GM21367 (cell line): ENCODE data around the gene GYG2.
"Not testable (repeated sequence)": the region's sequence is repeated elsewhere in the genome, so short reads cannot be mapped to it uniquely, and the experiment has no call there.

ENCODE experiments used
- ATAC-seq: cut with Tn5 transposase; IDR thresholded peaks from one replicate; pipeline ENCODE4 v1.9.1; 2021; ENCODE audit not compliant: unreplicated experiment

Gene GYG2

GRCh38 chrX:2898846-2899512 lies 70.2 kb downstream of the GYG2 start:
- ATAC-seq = no peak

- ATAC-seq = no peak
These were observed 72.8 kb downstream of the GYG2 start for GRCh38 chrX:2901367-2902036.

- ATAC-seq = no peak
These were observed 74.1 kb downstream of the GYG2 start for GRCh38 chrX:2902841-2903240.

- no peak for ATAC-seq
These were observed 74.6 kb downstream of the GYG2 start for GRCh38 chrX:2903366-2903765.

- ATAC-seq = no peak
These were observed 78.6 kb downstream of the GYG2 start for GRCh38 chrX:2907295-2907694.

- ATAC-seq = no peak
These were observed 79.5 kb downstream of the GYG2 start for GRCh38 chrX:2908125-2908685.

GRCh38 chrX:2910109-2910508 lies 81.4 kb downstream of the GYG2 start:
- no peak for ATAC-seq

- ATAC-seq = no peak
These were observed 84.4 kb downstream of the GYG2 start for GRCh38 chrX:2913118-2913517.

GRCh38 chrX:2917767-2918166 lies 89.0 kb downstream of the GYG2 start:
- no peak for ATAC-seq

GRCh38 chrX:2921193-2921592 lies 92.5 kb downstream of the GYG2 start:
- no peak for ATAC-seq

- no peak for ATAC-seq
These were observed 93.0 kb downstream of the GYG2 start for GRCh38 chrX:2921750-2922149.

- no peak for ATAC-seq
These were observed 95.4 kb downstream of the GYG2 start for GRCh38 chrX:2924151-2924550.

GRCh38 chrX:2926255-2926654 lies 97.5 kb downstream of the GYG2 start:
- ATAC-seq = not testable (repeated sequence)

- ATAC-seq = no peak
These were observed 98.0 kb downstream of the GYG2 start for GRCh38 chrX:2926664-2927275.

GRCh38 chrX:2928191-2928582 lies 99.5 kb downstream of the GYG2 start:
- no peak for ATAC-seq

- ATAC-seq = peak; percentile 92
These were observed 100.1 kb downstream of the GYG2 start, which contains the start of gene ARSD for GRCh38 chrX:2928583-2929434. Gene ARSD (minus strand): TSS chrX:2929339. CDS start chrX:2929275, 64 bp downstream.

GRCh38 chrX:2931155-2931554 lies 102.4 kb downstream of the GYG2 start:
- no peak for ATAC-seq

GRCh38 chrX:2931612-2932011 lies 102.9 kb downstream of the GYG2 start:
- ATAC-seq = no peak
